ENCODE data around the gene CCDC169. TPM values are rescaled to one million over a fixed set of nuclear protein-coding genes. Genes with fewer than 3 reads are reported as not detected.

Gene CCDC169
- total and polyA plus RNA-seq, 2 of the 13 experiments (the other 11 are each of a cell fraction or from before 2014, with no cell fraction given) = 0.25 to 0.33 TPM

DNA sequence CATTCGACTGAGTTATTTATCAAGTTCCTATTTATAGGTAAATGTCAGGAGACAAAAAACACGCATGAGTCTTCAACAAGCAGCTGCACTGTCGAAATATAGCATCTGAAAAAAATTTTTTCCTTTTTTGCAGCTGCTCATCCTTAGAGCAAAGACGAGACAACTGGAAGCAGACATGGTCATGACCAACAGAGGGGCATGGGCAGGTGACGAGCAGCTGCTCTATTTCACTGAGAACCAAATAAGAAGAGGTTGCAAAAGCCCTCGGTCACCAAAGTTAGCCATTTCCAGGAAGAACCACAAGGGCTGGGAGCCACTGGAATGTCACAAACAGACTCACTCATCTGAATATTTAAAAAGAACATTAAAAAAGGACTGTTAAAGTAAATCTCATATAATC is 105.4 kb downstream of the CCDC169 start:
- ChIA-PET POLR2A (no interaction called here), CTCF (ENCODE audit: low intra/inter-chr PET ratio, low total read pairs) (no interaction called here)
- WGBS (ENCODE audit: low lambda C conversion rate) = under 1% methylated on average over 6 of the region's 6 CpGs
- Histone ChIP-seq H2AFZ (ENCODE audit: low read length) (no peak overlapping the region), H4K20me1 (ENCODE audit: insufficient read depth, low read length) (no peaks in the 10 kb centered on the region), H3K4me3 (replicated peaks in 1 of 3; ENCODE audit: insufficient read depth in 1 of 3, low read depth in 2 of 3, low read length in 3 of 3) (no peak overlapping the region), H3K9ac (ENCODE audit: insufficient read depth, low read depth, low read length) (no peak overlapping the region), H3K9me3 (ENCODE audit: low read length) (no peaks in the 10 kb centered on the region), H3K4me2 (ENCODE audit: low read depth, low read length) (no peak overlapping the region), H3K27me3 (ENCODE audit: control insufficient read depth in 1 of 2, insufficient read depth in 2 of 2, low read length in 2 of 2) (no peaks in the 10 kb centered on the region; a peak in 1 of 5 replicates), H3K4me1 (ENCODE audit: insufficient read depth, low read length) (no peaks in the 10 kb centered on the region), H3K27ac (ENCODE audit: extremely low read length, insufficient read depth, low read length) (no peak overlapping the region), H3K36me3 (replicated peaks in 1 of 2; ENCODE audit: control insufficient read depth in 1 of 2, insufficient read depth in 2 of 2, low read length in 2 of 2) (no peaks in the 10 kb centered on the region), H3K79me2 (ENCODE audit: insufficient read depth, low read length) (no peaks in the 10 kb centered on the region)
- no TSS peak for BruUV-seq (replicated peaks)
- ATAC-seq (no peak), FAIRE-seq (no peak), DNase-seq (ENCODE audit: low spot score) (no peak)
- intact Hi-C loops (cut with micrococcal nuclease; ENCODE audit: unreplicated experiment) = no loop called here
- in situ Hi-C loops (cut with HindIII; ENCODE audit: extremely low pct_ligation_motif_present, low pct_unique_long_range_greater_than_20kb) = no loop called here
- no peak for TF ChIP-seq ZNF232 (CRISPR knock-in tag; IDR thresholded peaks at IDR 0.05; ENCODE audit: borderline replicate concordance)
- TF ChIP-seq, protein P1, sequence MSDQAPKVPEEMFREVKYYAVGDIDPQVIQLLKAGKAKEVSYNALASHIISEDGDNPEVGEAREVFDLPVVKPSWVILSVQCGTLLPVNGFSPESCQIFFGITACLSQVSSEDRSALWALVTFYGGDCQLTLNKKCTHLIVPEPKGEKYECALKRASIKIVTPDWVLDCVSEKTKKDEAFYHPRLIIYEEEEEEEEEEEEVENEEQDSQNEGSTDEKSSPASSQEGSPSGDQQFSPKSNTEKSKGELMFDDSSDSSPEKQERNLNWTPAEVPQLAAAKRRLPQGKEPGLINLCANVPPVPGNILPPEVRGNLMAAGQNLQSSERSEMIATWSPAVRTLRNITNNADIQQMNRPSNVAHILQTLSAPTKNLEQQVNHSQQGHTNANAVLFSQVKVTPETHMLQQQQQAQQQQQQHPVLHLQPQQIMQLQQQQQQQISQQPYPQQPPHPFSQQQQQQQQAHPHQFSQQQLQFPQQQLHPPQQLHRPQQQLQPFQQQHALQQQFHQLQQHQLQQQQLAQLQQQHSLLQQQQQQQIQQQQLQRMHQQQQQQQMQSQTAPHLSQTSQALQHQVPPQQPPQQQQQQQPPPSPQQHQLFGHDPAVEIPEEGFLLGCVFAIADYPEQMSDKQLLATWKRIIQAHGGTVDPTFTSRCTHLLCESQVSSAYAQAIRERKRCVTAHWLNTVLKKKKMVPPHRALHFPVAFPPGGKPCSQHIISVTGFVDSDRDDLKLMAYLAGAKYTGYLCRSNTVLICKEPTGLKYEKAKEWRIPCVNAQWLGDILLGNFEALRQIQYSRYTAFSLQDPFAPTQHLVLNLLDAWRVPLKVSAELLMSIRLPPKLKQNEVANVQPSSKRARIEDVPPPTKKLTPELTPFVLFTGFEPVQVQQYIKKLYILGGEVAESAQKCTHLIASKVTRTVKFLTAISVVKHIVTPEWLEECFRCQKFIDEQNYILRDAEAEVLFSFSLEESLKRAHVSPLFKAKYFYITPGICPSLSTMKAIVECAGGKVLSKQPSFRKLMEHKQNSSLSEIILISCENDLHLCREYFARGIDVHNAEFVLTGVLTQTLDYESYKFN (CRISPR knock-in tag; conservative IDR thresholded peaks at IDR 0.05) = no peak
- TF ChIP-seq SOX13 (IDR thresholded peaks at IDR 0.05) = no peak
- TF ChIP-seq SOX13 (CRISPR knock-in tag; conservative IDR thresholded peaks at IDR 0.05 in 1 of 2, IDR thresholded peaks at IDR 0.05 in 1 of 2) = no peak
- no peak for TF ChIP-seq ZNF550 (CRISPR knock-in tag; IDR thresholded peaks at IDR 0.05; ENCODE audit: borderline replicate concordance)
- TF ChIP-seq ZBTB38 (CRISPR knock-in tag; IDR thresholded peaks at IDR 0.05) = no peak
